HEK293T (cell line): ENCODE measurements around the gene PLA2G1B.
"Not testable (repeated sequence)": the region's sequence is repeated elsewhere in the genome, so short reads cannot be mapped to it uniquely, and the experiment has no call there.

Experiments used
- CTCF ChIA-PET: fragments of 350-600 bp; formaldehyde crosslinking; extraction: SDS; loops from one replicate; lab custom pipeline; 2021; ENCODE audit warnings: antibody characterized with exemption, inconsistent platforms; lab: Yijun Ruan, JAX
- POLR2A ChIA-PET: fragments of 350-600 bp; formaldehyde crosslinking; extraction: SDS; loops from one replicate; lab custom pipeline; 2020; ENCODE audit warnings: antibody characterized with exemption, inconsistent platforms; lab: Yijun Ruan, JAX
- DNase-seq: peaks from one replicate; pipeline ENCODE4 v3.0.0; 2012; ENCODE audit warnings: mixed read lengths; ENCODE audit errors: extremely low spot score
- ARNT ChIP-seq: fragments of 450-650 bp; IDR thresholded peaks from 2 replicates; pipeline ENCODE4 v1.6.1; 2017; ENCODE audit warnings: mild to moderate bottlenecking
- BHLHE40 ChIP-seq: fragments of 450-650 bp; IDR thresholded peaks from 2 replicates; pipeline ENCODE4 v1.6.1; 2016; ENCODE audit warnings: mild to moderate bottlenecking, moderate library complexity, borderline replicate concordance
- CTBP1 ChIP-seq: fragments of 450-650 bp; IDR thresholded peaks from 2 replicates; pipeline ENCODE4 v1.6.1; 2016; ENCODE audit warnings: borderline replicate concordance
- ELF4 ChIP-seq: fragments of 450-650 bp; IDR thresholded peaks from 2 replicates; pipeline ENCODE4 v1.6.1; 2017; ENCODE audit warnings: antibody characterized with exemption
- FOXA1 ChIP-seq: fragments of 450-650 bp; IDR thresholded peaks from 2 replicates; pipeline ENCODE4 v1.6.1; 2016; ENCODE audit warnings: mild to moderate bottlenecking
- FOXK2 ChIP-seq: fragments of 450-650 bp; IDR thresholded peaks from 2 replicates; pipeline ENCODE4 v1.6.1; 2016; ENCODE audit warnings: mild to moderate bottlenecking
- FOXM1 ChIP-seq: fragments of 450-650 bp; IDR thresholded peaks from 2 replicates; pipeline ENCODE4 v1.6.1; 2017; ENCODE audit warnings: mild to moderate bottlenecking, borderline replicate concordance
- HDGF ChIP-seq: fragments of 450-650 bp; IDR thresholded peaks from 2 replicates; pipeline ENCODE4 v1.6.1; 2017; ENCODE audit warnings: antibody characterized with exemption, borderline replicate concordance
- L3MBTL2 ChIP-seq: fragments of 450-650 bp; conservative IDR thresholded peaks from 2 replicates; pipeline ENCODE4 v1.6.1; 2016; ENCODE audit warnings: mild to moderate bottlenecking
- LEF1 ChIP-seq: fragments of 450-650 bp; IDR thresholded peaks from 2 replicates; pipeline ENCODE4 v1.6.1; 2017; ENCODE audit warnings: mild to moderate bottlenecking, borderline replicate concordance
- NFRKB ChIP-seq: fragments of 450-650 bp; IDR thresholded peaks from 2 replicates; pipeline ENCODE4 v1.6.1; 2016; ENCODE audit warnings: mild to moderate bottlenecking, moderate library complexity
- SP1 ChIP-seq: fragments of 450-650 bp; IDR thresholded peaks from 2 replicates; pipeline ENCODE4 v1.6.1; 2017
- SUZ12 ChIP-seq: fragments of 450-650 bp; IDR thresholded peaks from 2 replicates; pipeline ENCODE4 v1.6.1; 2016; ENCODE audit warnings: mild to moderate bottlenecking
- TARDBP ChIP-seq: fragments of 450-650 bp; IDR thresholded peaks from 2 replicates; pipeline ENCODE4 v1.6.1; 2016
- ZNF384 ChIP-seq: fragments of 450-650 bp; IDR thresholded peaks from 2 replicates; pipeline ENCODE4 v1.6.1; 2016
- TF ChIP-seq, protein P1 (sequence below): fragments of 450-650 bp; IDR thresholded peaks from 2 replicates; pipeline ENCODE4 v1.6.1; 2016

The PLA2G1B gene

DNA sequence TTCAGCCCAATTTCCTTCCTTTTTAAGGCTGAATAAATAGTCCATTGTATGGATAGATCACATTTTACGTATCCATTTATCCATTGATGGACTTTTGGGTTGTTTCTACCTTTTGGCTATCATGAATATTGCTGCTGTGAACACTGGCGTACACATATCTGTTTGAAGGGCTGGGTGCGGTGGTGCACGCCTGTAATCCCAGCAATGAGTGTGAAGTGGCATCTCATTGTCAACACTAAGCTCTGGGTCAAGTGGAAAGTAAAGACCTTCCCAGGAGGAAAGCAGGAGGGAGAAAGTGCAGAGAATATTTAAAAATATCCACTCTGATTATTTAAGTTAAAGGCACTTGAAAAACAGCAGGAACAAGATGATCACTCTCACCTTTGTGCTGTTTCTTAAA lies 11.7 kb upstream of the PLA2G1B start:
- ChIA-PET CTCF (no interaction called here), POLR2A (no interaction called here)
- no peak for DNase-seq
- no peak for TF ChIP-seq TARDBP
- no peak for TF ChIP-seq FOXA1
- TF ChIP-seq NFRKB = no peak
- no peak for TF ChIP-seq BHLHE40
- TF ChIP-seq ARNT = no peak
- no peak for TF ChIP-seq ZNF384
- no peak for TF ChIP-seq FOXK2
- TF ChIP-seq, protein P1, sequence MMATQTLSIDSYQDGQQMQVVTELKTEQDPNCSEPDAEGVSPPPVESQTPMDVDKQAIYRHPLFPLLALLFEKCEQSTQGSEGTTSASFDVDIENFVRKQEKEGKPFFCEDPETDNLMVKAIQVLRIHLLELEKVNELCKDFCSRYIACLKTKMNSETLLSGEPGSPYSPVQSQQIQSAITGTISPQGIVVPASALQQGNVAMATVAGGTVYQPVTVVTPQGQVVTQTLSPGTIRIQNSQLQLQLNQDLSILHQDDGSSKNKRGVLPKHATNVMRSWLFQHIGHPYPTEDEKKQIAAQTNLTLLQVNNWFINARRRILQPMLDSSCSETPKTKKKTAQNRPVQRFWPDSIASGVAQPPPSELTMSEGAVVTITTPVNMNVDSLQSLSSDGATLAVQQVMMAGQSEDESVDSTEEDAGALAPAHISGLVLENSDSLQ = no peak
- TF ChIP-seq LEF1 = no peak
- no peak for TF ChIP-seq SUZ12
- TF ChIP-seq SP1 = no peak

DNA sequence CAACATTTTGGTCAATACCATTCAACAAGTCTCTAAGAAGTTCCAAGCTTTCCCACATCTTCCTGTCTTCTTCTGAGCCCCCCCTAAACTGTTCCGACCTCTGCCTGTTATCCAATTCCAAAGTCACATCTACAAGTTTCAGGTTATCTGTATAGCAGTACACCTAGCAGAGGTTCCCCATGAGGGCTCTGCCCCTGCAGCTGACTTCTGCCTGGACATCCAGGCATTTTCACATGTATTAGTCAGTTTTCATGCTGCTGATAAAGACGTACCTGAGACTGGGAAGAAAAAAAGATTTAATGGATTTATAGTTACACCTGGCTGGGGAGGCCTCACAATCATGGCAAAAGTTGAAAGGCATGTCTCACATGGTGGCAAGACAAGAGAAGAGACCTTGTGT lies 10.2 kb upstream of the PLA2G1B start:
- TF ChIP-seq L3MBTL2 = no peak
- no peak for TF ChIP-seq SUZ12
- TF ChIP-seq CTBP1 = no peak
- ChIA-PET CTCF (no interaction called here), POLR2A (no interaction called here)

DNA sequence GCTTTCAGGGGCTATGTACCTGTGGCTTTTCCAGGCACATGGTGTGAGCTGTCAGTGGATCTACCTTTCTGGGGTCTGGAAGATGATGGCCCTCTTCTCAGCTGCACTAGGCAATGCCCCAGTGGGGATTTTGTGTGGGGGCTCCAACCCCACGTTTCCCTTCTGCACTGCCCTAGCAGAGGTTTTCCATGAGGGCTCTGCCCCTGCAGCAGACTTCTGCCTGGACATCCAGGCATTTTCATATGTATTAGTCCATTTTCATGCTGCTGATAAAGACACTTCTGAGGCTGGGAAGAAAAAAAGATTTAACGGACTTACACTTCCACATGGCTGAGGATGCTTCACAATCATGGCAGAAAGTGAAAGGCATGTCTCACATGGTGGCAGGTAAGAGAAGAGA lies 8.8 kb upstream of the PLA2G1B start:
- POLR2A ChIA-PET = interaction anchor here (1.1 kb wide), 1 partner anchor 135 kb away, joined by 3 read pairs; the partner anchor contains the start of gene RPLP0
- CTCF ChIA-PET = interaction anchor here (1.2 kb wide), 1 partner anchor 11 kb away, joined by 3 read pairs; no protein-coding TSS in a partner anchor

More for the DNA sequence above, 10.2 kb upstream of the PLA2G1B start:
- no peak for DNase-seq

DNA sequence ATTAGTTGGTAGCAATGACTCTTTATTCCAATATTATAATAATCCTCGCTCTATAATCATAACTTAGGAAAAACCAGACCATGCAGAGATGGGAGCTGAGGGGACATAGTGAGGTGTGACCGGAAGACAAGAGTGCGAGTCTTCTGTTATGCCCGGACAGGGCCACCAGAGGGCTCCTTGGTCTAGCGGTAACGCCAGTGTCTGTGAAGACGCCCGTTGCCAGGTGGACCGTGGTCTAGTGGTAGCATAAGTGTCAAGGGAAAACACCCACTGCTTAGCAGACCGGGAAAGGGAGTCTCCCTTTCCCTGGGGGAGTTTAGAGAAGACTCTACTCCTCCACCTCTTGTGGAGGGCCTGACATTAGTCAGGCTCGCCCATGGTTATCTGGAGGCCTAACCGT lies 7.9 kb upstream of the PLA2G1B start:
- ChIA-PET CTCF (interaction anchor here (1.0 to 1.2 kb wide), 2 partner anchors 12 to 95 kb away, joined by 3 read pairs; no protein-coding TSS in a partner anchor), POLR2A (interaction anchor here (1.0 to 1.1 kb wide), 2 partner anchors 104 to 134 kb away, joined by 3 to 5 read pairs; partner anchors contain the start of genes COX6A1 and RPLP0)
- DNase-seq = not testable (repeated sequence)

More for the DNA sequence above, 8.8 kb upstream of the PLA2G1B start:
- DNase-seq = not testable (repeated sequence)

DNA sequence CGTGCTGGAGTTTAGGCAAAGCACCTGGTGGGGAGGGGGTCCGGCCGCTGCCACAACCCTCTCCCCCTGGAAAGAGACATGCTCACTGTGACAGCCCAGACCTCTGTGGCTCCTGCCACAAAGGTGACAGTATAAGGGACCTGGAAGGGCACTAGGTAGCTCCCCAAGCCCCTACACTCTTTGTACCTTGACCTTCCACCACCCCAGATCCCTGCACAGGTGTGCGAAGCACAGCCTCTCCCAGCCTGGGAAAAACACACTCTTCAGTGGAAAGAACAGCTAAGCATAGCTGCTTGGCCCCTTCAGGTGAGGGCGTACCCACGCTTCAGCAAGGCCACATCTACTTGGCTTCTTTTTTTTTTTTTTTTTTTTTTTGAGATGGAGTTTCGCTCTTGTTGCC lies 4.9 kb upstream of the PLA2G1B start:
- no peak for TF ChIP-seq CTBP1
- no peak for TF ChIP-seq ELF4
- TF ChIP-seq LEF1 = no peak
- TF ChIP-seq L3MBTL2 = no peak
- no peak for TF ChIP-seq SUZ12
- no peak for TF ChIP-seq FOXA1
- no peak for TF ChIP-seq HDGF
- no peak for TF ChIP-seq TARDBP
- no peak for TF ChIP-seq SP1
- no peak for TF ChIP-seq ARNT
- no peak for TF ChIP-seq ZNF384
- no peak for DNase-seq
- ChIA-PET POLR2A (interaction anchor here (1.5 kb wide), 1 partner anchor 15 kb away, joined by 5 read pairs; no protein-coding TSS in a partner anchor), CTCF (no interaction called here)

DNA sequence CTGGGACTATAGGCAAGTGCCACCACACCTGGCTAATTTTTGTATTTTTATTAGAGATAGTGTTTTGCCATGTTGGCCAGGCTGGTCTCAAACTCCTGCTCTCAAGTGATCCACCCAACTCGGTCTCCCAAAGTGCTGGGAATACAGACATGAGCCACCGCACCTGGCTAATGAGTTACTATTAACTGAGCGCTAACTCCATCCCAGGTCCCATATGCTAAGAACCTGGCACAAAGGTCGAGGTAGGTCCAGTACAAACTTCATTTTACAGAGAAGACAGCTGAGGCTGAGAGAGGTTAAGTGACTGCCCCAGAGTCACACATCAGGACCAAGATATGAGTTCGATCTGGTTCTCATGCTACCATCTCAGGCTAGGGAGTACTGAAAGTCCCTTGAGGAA lies 4.5 kb upstream of the PLA2G1B start:
- TF ChIP-seq CTBP1 (no peak), ARNT (no peak), LEF1 (no peak), FOXK2 (no peak), TARDBP (no peak), BHLHE40 (no peak), L3MBTL2 (no peak), SUZ12 (no peak), ZNF384 (no peak)
- ChIA-PET CTCF (interaction anchor here (0.5 kb wide), 1 partner anchor 117 kb away, joined by 3 read pairs; no protein-coding TSS in a partner anchor), POLR2A (interaction anchor here (1.2 to 1.5 kb wide), 2 partner anchors 15 to 41 kb away, joined by 3 to 5 read pairs; partner anchors contain the start of gene RNU4-2)
- no peak for DNase-seq

DNA sequence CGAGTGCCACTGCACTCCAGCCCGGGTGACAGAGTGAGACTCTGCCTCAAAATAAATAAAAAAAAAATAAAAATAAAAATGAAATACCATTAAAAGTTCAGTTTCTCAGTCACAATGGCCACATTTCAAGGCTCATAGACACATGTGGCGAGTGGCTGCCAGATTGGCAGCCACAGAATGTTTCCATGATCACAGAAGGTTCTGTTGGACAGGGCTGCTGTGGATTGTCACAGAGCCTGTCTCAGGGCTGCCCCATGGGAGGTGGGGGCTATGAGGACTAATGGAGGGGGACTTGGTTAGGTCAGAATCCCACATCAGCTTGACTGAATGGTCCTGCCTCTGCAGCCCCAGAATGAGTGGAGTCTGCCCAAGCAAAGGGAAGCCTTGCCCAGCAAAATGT lies 3.8 kb upstream of the PLA2G1B start:
- TF ChIP-seq, protein P1 = no peak
- no peak for TF ChIP-seq L3MBTL2
- no peak for TF ChIP-seq TARDBP
- TF ChIP-seq ARNT = no peak
- TF ChIP-seq HDGF = no peak
- TF ChIP-seq FOXK2 = no peak
- no peak for TF ChIP-seq SP1
- TF ChIP-seq CTBP1 = no peak
- no peak for TF ChIP-seq BHLHE40
- TF ChIP-seq LEF1 = no peak
- no peak for TF ChIP-seq SUZ12
- TF ChIP-seq ELF4 = no peak
- TF ChIP-seq FOXM1 = no peak
- DNase-seq = no peak
- ChIA-PET CTCF (no interaction called here), POLR2A (interaction anchor here (1.2 to 1.5 kb wide), 2 partner anchors 14 to 40 kb away, joined by 3 to 5 read pairs; partner anchors contain the start of gene RNU4-2)

DNA sequence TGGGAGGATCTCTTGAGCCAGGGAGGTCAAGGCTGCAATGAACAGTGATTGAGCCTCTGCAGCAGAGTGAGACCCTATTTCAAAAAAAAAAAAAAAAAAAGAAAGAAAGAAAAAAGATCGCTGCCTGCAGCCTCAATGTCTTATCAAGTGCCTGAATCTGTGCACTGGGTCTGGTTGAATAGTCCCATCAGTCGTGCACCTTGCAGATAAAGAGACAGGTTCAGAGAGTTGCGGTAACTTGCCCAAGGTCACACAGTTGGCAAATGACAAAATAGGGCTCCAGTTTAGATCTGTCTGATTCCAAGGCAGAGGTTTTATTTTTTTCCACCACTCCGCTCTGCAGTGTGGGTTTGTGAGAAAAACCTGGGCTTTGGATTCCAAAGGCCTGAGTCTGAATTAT lies 649 bp upstream of the PLA2G1B start:
- POLR2A ChIA-PET = no interaction called here
- CTCF ChIA-PET = no interaction called here

More for the DNA sequence above, 649 bp upstream of the PLA2G1B start:
- DNase-seq = no peak
- no peak for TF ChIP-seq NFRKB
- TF ChIP-seq L3MBTL2 = no peak
- TF ChIP-seq CTBP1 = no peak
- TF ChIP-seq BHLHE40 = no peak
